Testis (tissue), 2 donors: Measurements from ENCODE around the gene SLC25A6.

Experiments
- POLR2A ChIP-seq: fragments of 450-650 bp; IDR thresholded peaks from one replicate; pipeline ENCODE4 v1.6.1; 2017; ENCODE audit warnings: antibody characterized with exemption, mild to moderate bottlenecking, moderate library complexity
- TF ChIP-seq, protein P1 (sequence below), 3 experiments: fragments of 450-650 bp in 2 of 3; fragments of 200-600 bp in 1 of 3; sonication (generic) in 1 of 3; IDR thresholded peaks; one replicate each; pipeline ENCODE4 v1.5.1; 2016 to 2019; ENCODE audit warnings: antibody characterized with exemption in 3 of 3, mild to moderate bottlenecking in 2 of 3, moderate library complexity in 1 of 3

GRCh38 chrX:1397001-1397400 is 5.1 kb upstream of the SLC25A6 start:
- TF ChIP-seq, protein P1, sequence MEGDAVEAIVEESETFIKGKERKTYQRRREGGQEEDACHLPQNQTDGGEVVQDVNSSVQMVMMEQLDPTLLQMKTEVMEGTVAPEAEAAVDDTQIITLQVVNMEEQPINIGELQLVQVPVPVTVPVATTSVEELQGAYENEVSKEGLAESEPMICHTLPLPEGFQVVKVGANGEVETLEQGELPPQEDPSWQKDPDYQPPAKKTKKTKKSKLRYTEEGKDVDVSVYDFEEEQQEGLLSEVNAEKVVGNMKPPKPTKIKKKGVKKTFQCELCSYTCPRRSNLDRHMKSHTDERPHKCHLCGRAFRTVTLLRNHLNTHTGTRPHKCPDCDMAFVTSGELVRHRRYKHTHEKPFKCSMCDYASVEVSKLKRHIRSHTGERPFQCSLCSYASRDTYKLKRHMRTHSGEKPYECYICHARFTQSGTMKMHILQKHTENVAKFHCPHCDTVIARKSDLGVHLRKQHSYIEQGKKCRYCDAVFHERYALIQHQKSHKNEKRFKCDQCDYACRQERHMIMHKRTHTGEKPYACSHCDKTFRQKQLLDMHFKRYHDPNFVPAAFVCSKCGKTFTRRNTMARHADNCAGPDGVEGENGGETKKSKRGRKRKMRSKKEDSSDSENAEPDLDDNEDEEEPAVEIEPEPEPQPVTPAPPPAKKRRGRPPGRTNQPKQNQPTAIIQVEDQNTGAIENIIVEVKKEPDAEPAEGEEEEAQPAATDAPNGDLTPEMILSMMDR (IDR thresholded peaks at IDR 0.05): no peak
- no peak for TF ChIP-seq POLR2A
